ENCODE data around the gene PVALB. TPM values are rescaled to one million over a fixed set of nuclear protein-coding genes. Genes with fewer than 3 reads are reported as not detected.

The PVALB gene
- total and polyA plus RNA-seq, 2 donors (not counting 1 experiment from before 2014, with no cell fraction given): not detected

DNA sequence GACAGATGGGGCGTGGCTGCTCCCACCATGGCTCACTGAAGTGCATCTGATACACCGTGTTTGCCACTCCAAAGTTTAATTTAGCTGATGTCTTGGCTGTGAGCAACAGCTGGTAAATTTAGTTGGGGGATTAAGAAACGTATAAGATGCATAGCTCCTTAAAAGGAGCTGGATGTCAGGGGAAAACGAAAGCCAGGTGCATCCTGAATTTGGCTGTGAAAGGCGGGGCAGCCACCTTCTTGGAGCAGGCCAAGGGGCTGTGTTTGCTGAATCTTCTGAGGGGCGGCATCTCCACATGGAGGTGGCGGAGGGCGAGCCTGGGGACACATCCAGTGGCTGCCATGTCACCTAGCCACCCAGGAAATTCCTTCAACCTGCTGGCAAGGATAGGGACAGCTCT is 23.3 kb upstream of the PVALB start:
- peaks cover 0 to 14% (median 4%) of the 10 kb centered on the region in 4 experiments for H3K27me3 ChIP-seq (replicated peaks in 1 of 4; ENCODE audit: control extremely low read depth in 1 of 4, control insufficient read depth in 3 of 4, insufficient read depth in 4 of 4, low read length in 3 of 4)
- no peak overlapping the region for H2AFZ ChIP-seq (ENCODE audit: insufficient read depth, low read depth, low read length, poor library complexity, severe bottlenecking)
- H3K4me1 ChIP-seq (ENCODE audit: control insufficient read depth in 2 of 2, insufficient read depth in 2 of 2, low read length in 2 of 2): peaks cover 11 to 12% of the 10 kb centered on the region in 2 donors
- WGBS (ENCODE audit: insufficient coverage): 6% methylated on average over 6 of the region's 8 CpGs
- H3K79me2 ChIP-seq (ENCODE audit: control insufficient read depth, insufficient read depth, low read length): no peaks in the 10 kb centered on the region
- Mint-ChIP-seq H3K27ac (no peak overlapping the region), H3K4me3 (no peak overlapping the region), H3K27me3 (peaks cover 46% of the 10 kb centered on the region), H3K4me1 (peaks cover 12% of the 10 kb centered on the region), H3K9me3 (ENCODE audit: insufficient read depth) (peaks cover 7% of the 10 kb centered on the region)
- ChIA-PET POLR2A (no interaction called here), CTCF (interaction anchor here (1.0 to 1.2 kb wide), 2 partner anchors 12 to 21 kb away, joined by 3 to 4 read pairs; partner anchors contain the start of gene NCF4)
- peaks cover 2 to 17% (median 8%) of the 10 kb centered on the region in 3 donors for H3K9me3 ChIP-seq (ENCODE audit: control extremely low read depth in 1 of 3, control insufficient read depth in 2 of 3, insufficient read depth in 1 of 3, low read length in 2 of 3)
- H3K27ac ChIP-seq (ENCODE audit: low read length in 2 of 2): no peak overlapping the region
- DNase-seq (no peak), ATAC-seq (ENCODE audit: low read depth) (no peak)
- no peak overlapping the region for H3K4me3 ChIP-seq (ENCODE audit: control extremely low read depth in 1 of 5, extremely low read depth in 1 of 5, insufficient read depth in 1 of 5, low read depth in 2 of 5, low read length in 4 of 5)
- H3K36me3 ChIP-seq (replicated peaks in 1 of 2; ENCODE audit: control extremely low read depth in 1 of 2, control insufficient read depth in 1 of 2, extremely low read depth in 1 of 2, insufficient read depth in 2 of 2, low read length in 1 of 2): no peaks in the 10 kb centered on the region
- intact Hi-C loops (cut with micrococcal nuclease): no loop called here
- no peaks in the 10 kb centered on the region for H4K20me1 ChIP-seq (ENCODE audit: control insufficient read depth, insufficient read depth, low read length, poor library complexity, severe bottlenecking)
- H3K9ac ChIP-seq (ENCODE audit: low read length): no peak overlapping the region
- TF ChIP-seq, protein P1, sequence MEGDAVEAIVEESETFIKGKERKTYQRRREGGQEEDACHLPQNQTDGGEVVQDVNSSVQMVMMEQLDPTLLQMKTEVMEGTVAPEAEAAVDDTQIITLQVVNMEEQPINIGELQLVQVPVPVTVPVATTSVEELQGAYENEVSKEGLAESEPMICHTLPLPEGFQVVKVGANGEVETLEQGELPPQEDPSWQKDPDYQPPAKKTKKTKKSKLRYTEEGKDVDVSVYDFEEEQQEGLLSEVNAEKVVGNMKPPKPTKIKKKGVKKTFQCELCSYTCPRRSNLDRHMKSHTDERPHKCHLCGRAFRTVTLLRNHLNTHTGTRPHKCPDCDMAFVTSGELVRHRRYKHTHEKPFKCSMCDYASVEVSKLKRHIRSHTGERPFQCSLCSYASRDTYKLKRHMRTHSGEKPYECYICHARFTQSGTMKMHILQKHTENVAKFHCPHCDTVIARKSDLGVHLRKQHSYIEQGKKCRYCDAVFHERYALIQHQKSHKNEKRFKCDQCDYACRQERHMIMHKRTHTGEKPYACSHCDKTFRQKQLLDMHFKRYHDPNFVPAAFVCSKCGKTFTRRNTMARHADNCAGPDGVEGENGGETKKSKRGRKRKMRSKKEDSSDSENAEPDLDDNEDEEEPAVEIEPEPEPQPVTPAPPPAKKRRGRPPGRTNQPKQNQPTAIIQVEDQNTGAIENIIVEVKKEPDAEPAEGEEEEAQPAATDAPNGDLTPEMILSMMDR (IDR thresholded peaks at IDR 0.05): no peak
- no peak for TF ChIP-seq EZH2 (IDR thresholded peaks at IDR 0.05; ENCODE audit: borderline replicate concordance, insufficient read depth, low read depth, low read length, poor library complexity, severe bottlenecking)
- H3K4me2 ChIP-seq (replicated peaks; ENCODE audit: low read depth, low read length, poor library complexity, severe bottlenecking): peak overlapping the region; percentile 45

DNA sequence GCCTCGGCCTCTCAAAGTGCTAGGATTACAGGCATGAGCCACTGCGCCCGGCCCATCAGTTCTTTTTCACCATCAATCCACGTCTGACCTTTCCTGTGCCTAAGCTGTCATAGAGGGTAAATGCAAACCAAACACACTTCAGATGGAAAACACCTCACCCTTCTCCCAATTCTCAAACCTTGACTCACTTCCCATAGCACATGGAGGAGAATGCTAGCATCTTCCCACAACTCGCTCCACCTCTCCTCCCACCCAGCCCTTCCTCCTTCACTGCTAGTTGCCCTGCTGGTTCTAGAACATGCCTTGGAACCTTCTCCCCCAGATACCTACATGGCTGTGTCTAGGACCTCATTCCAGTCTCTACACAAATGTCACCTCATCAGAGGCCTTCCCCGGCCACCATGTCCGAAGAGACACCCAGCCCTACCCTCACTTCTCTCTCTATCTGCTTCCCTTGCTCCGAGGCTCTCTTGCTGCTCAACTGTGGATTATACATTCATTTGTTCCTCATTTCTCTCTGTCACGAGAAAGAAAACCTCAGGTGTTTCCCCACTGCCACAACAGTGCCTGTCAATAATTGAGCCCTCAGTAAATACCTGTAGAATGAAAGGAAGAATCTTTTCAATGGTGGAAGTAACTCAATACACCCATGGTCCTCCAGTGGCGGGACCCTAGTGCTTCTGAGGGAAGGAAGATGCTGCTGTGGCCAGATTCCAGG is 22.7 kb upstream of the PVALB start:
- Histone ChIP-seq H4K20me1 (ENCODE audit: control insufficient read depth, insufficient read depth, low read length, poor library complexity, severe bottlenecking) (no peaks in the 10 kb centered on the region), H3K4me1 (ENCODE audit: control insufficient read depth in 2 of 2, insufficient read depth in 2 of 2, low read length in 2 of 2) (peaks cover 11 to 12% of the 10 kb centered on the region in 2 donors), H3K9me3 (ENCODE audit: control extremely low read depth in 1 of 3, control insufficient read depth in 2 of 3, insufficient read depth in 1 of 3, low read length in 2 of 3) (peaks cover 2 to 17% (median 8%) of the 10 kb centered on the region in 3 donors), H3K36me3 (replicated peaks in 1 of 2; ENCODE audit: control extremely low read depth in 1 of 2, control insufficient read depth in 1 of 2, extremely low read depth in 1 of 2, insufficient read depth in 2 of 2, low read length in 1 of 2) (no peaks in the 10 kb centered on the region), H3K79me2 (ENCODE audit: control insufficient read depth, insufficient read depth, low read length) (no peaks in the 10 kb centered on the region), H3K27me3 (replicated peaks in 1 of 4; ENCODE audit: control extremely low read depth in 1 of 4, control insufficient read depth in 3 of 4, insufficient read depth in 4 of 4, low read length in 3 of 4) (peaks cover 0 to 11% (median 3%) of the 10 kb centered on the region in 4 experiments), H2AFZ (ENCODE audit: insufficient read depth, low read depth, low read length, poor library complexity, severe bottlenecking) (no peak overlapping the region), H3K4me2 (replicated peaks; ENCODE audit: low read depth, low read length, poor library complexity, severe bottlenecking) (peak overlapping the region; percentile 45), H3K27ac (ENCODE audit: low read length in 2 of 2) (no peak overlapping the region), H3K9ac (ENCODE audit: low read length) (no peak overlapping the region), H3K4me3 (ENCODE audit: control extremely low read depth in 1 of 5, extremely low read depth in 1 of 5, insufficient read depth in 1 of 5, low read depth in 2 of 5, low read length in 4 of 5) (no peak overlapping the region)
- WGBS (ENCODE audit: insufficient coverage): 70% methylated on average over 8 of the region's 10 CpGs
- Mint-ChIP-seq H3K27me3 (peaks cover 40% of the 10 kb centered on the region), H3K4me1 (peaks cover 12% of the 10 kb centered on the region), H3K4me3 (no peak overlapping the region), H3K27ac (peak overlapping the region; percentile 62), H3K9me3 (ENCODE audit: insufficient read depth) (peaks cover 7% of the 10 kb centered on the region)
- ATAC-seq (ENCODE audit: low read depth): no peak
- ChIA-PET CTCF (interaction anchor here (1.0 to 1.2 kb wide), 2 partner anchors 13 to 21 kb away, joined by 3 to 4 read pairs; partner anchors contain the start of gene NCF4), POLR2A (no interaction called here)
- peak; percentile 64 for DNase-seq
- TF ChIP-seq, protein P1 (IDR thresholded peaks at IDR 0.05): no peak
- no peak for TF ChIP-seq EZH2 (IDR thresholded peaks at IDR 0.05; ENCODE audit: borderline replicate concordance, insufficient read depth, low read depth, low read length, poor library complexity, severe bottlenecking)
- intact Hi-C loops (cut with micrococcal nuclease): no loop called here
